Measurements from ENCODE around the gene LMF1.

The LMF1 gene

DNA sequence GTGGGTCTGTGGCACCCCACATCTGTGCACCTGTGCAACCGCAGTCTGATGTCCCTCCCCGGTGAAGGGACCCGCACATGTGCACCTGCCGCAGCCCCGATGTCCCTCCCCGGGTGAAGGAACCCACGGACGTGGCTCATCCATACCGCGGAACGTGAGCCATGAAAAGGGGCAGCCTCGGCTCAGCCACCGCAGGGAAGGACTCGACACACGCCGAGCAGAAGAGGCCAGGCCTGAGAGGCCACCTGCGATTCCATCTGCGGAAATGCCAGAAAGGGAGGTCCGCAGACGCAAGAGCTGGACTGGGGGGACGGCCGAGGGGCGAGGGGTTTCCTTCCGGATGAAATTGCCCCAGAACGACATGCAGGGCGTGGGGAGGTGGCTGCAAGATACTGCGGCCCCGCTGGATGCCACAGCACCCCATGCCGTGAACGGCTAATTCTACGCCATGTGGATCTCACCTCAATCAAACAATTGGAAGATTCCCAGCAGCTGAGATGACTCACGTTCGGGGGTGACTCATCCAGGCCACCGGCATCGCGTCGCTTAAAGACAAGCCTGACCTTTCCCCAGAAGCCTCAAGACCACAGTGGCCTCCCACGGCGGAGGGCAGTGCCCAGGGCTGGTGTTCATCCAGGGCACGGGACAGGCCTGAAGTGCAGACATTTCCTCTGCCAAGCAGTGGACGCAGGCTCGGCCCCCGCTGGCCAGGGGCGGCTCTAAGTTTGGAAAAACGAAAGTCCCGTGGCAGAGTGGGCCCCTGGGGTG, 31.8 kb upstream of the LMF1 start:
- peak; percentile 94 for DNase-seq (ENCODE audit: low read depth, low spot score)

DNA sequence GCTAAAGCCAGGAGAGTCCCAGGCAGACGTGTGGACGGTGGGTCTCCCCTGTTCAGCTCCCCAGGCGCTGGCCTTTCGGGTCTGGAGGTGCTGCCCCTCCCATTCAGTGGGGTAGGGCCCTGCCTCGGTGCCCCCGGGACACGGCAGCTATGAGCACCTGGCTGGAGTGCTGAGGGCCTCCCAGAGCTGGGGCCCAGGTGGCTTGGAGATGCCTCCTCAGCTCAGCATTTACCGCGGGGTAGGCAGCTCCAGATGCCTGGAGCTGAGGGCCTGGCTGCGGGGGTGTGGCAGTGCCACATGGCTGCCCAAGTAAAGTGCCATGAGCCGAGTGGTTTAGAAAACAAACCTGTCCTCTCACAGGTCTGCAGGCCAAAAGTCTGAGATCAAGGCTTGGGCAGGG, 30.3 kb upstream of the LMF1 start:
- DNase-seq (ENCODE audit: low read depth, low spot score): no peak

DNA sequence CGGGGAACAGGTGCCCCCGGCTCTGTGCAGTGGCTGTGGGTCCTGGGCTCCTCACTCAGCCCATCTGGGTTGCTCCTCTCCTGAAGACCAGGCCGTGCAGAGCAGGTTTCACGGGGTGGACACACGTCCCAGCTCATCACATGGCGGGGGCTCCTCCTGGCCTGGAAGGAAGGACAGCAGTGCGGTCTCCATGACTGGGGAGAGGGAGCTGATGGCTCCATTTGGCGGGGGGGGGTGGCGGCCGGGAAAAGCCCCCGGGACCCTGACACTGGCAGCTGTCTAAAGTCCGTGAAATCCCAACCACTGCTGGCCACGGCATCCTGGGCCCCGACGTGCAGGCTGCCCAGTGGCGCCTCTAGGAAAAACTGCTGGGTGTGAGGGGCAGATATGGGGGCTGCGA, 29.8 kb upstream of the LMF1 start:
- DNase-seq (ENCODE audit: low read depth, low spot score): no peak

DNA sequence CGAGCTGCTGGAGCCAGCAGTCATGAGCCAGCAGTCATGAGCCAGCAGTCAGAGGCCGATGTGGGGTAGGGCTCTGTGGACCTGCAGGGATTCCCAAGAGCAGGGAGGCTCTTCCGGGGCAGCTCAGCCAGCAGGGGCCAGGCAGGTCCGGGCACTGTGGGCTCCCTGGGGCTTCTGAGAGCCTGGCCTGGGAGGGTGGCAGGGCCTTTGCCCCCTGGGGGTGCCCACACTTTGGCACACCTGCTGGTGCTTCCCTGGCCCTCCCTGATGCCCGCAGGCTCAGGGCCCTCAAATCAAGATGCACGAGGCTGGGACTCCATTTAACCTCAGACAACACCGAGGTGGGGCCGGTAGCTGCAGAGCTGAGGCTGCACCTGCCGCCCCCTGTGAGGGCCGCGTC, 28.9 kb upstream of the LMF1 start:
- no peak for DNase-seq (ENCODE audit: low read depth, low spot score)

DNA sequence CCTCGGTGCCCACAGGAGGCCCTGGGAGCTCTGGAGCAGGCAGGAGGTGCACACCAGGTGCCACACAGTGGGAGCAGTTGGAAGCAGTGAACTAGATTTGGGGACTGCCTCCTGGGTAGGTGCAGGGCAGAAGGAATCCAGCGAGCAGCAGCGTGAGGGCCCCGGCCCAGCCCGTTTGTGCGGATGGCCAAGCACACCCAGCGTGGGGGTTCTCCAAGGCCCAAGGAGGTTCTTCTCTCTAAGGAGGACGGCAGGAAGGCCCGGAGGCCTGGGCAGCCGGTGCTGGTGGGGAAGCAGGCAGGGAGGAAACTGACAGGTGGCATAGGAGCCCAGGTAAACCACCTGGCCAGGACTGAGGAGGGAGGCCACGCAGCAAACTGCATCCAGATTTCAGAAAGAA, 27.8 kb upstream of the LMF1 start:
- no peak for DNase-seq (ENCODE audit: low read depth, low spot score)

DNA sequence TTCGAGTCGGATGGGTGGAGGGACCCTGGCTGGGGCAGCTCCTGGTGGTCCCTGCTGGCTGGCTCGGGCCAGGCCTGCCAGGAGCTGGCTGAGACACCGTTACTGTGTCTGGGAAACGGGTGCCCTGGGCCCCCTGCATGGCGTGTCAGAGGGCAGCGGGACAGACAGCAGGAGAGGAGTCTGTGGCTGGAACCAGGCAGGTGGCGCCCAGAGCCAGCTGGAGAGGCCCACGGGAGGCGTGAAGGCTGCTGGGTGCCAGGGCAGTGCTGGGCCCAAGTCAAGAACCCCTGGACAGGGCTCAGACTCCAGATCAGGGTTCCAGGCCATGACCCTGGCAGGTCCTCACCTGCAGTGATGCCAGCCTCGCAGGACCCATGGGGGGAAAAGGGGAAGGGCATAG, 27.4 kb upstream of the LMF1 start:
- DNase-seq (ENCODE audit: low read depth, low spot score): no peak

DNA sequence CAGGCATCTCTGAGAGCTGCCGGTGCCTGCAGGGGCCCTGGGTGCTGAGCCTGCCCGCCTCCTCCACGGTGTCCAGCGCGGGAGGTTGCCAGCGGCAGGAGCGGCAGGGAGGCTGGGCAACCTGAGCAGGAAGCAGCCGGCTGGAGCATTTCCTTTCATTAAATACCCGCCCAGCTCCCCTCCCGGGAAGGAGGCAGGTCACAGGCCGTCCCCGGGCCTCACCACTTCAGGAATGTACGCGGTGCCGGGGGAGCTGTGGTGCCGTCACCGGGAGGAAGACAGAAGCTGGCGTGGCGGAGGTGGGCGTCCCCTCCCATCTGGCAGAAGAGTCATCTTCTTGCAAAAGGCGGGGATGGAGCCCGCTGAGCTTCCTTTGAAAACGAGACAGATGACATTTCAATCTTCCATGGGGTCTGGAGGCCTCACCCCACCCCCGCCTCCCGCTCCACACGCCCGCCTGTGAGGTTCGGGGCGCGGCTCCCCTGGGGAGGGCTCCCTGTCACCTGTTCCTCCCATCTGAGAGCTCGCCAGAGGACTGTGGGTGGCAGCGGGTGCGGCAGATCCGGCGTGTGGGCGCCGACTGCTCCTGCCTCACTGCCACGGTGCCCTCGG, 26.8 kb upstream of the LMF1 start:
- peak; percentile 50 for DNase-seq (ENCODE audit: low read depth, low spot score)

DNA sequence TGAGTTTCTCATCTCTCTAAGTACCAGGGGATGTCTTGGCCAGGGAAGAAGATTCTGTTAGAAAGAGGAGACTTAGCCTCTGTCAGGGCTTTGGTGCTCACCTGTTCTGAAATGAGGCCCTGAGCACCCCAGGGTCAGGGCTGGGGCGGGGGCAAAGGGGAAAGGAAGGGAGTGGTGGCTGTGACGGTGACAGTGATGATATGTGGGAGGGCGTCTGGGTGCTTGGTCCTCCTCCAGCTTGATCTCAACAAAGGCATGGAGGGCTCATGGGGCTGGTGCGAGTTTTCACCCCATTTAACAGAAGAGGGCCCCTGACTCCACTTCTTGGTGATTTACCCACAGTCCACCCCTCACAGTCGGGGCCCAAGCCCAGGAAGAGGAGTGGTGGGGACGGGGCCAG, 25.9 kb upstream of the LMF1 start:
- DNase-seq (ENCODE audit: low read depth, low spot score): no peak

DNA sequence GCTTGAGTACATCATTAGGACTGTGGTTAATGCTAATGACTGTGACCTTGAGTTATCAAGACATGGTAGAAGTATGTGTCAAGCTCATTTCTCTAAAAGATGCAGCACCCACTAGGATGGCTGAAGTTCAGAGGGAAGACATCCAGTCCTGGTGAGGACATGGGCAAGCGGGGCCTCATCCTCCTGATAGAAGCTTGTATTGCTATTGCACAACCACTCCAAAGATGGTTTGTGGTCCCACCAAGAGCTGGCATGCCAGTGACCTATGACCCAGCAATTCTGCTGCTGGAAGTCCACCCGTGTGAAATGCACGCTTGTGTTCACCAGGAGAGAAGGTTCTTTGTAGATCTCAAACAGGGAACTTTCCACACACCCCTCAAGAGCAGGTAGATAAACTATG, 25.0 kb upstream of the LMF1 start:
- no peak for DNase-seq (ENCODE audit: low read depth, low spot score)

DNA sequence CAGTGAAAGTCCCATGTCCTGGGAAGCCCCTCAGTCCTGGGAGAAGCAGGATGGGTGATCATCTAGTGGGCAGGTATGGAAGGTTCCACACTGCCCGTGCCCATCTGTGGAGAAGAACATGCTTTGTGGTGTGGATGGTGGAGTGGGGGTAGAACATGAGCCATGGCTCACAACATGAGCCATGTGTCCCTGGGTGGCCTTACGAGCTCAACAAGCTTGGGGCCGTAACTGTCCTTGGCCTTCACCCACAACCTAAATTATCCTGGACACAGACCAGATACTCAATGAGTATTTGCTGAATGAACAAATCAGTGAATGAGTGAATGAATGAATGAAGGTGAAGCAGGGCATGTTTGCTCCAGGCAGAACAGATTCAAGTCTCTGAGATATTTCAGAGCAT, 24.3 kb upstream of the LMF1 start:
- peak; percentile 76 for DNase-seq (ENCODE audit: low read depth, low spot score)

DNA sequence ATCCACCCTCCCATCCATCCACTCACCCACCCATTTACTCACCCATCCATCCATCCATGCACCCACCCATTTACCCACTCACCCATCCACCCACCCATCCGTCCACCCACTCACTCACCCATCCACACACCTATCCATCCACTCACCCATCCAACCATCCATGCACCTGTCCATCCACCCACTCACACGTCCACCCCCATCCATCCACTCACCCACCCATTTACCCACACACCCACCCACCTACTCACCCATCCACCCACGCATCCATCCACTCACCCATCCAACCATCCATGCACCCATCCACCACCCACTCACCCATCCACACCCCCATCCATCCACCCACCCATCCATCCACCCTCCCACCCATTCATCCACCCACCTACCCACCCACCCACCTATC, 22.9 kb upstream of the LMF1 start:
- no peak for DNase-seq (ENCODE audit: low read depth, low spot score)

DNA sequence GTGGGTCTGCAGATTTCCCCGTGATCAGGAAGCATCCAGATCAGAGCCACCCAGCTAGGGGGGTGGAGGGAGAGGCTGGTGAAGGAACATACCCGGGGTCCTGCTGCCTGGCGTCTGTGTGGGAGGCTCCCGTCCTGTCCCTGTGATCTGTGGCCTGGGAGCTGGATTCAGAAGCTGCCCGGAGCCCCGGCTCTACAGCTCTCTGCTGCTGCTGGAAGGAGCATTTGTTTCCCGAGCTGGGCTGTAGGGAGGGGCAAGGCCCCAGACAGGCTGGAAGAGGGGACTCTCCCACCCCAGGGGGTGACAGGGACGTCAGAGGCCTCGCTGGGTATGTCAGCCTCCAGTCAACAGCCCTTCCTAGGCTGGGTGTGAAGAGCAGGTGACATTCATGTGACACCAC, 21.0 kb upstream of the LMF1 start:
- DNase-seq (ENCODE audit: low read depth, low spot score): no peak

DNA sequence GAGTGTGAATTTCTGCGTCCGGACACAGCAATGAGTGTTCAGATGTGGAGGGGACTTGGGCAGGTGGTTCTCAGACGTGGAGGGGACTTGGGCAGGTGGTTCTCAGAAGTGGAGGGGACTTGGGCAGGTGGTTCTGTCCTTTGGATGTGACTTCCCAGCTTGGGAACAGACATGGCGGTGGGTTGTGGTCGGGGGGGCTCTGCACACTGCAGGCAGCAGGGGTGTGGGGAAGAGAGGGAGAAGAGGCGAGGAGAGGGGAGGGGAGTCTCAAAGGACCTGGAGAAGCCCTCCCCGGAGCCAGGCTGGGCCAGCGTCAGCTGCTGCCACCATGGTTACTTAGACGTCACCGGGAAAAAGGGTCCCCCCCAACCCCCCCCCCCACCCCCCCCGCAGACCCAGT, 20.6 kb upstream of the LMF1 start:
- DNase-seq (ENCODE audit: low read depth, low spot score): no peak

DNA sequence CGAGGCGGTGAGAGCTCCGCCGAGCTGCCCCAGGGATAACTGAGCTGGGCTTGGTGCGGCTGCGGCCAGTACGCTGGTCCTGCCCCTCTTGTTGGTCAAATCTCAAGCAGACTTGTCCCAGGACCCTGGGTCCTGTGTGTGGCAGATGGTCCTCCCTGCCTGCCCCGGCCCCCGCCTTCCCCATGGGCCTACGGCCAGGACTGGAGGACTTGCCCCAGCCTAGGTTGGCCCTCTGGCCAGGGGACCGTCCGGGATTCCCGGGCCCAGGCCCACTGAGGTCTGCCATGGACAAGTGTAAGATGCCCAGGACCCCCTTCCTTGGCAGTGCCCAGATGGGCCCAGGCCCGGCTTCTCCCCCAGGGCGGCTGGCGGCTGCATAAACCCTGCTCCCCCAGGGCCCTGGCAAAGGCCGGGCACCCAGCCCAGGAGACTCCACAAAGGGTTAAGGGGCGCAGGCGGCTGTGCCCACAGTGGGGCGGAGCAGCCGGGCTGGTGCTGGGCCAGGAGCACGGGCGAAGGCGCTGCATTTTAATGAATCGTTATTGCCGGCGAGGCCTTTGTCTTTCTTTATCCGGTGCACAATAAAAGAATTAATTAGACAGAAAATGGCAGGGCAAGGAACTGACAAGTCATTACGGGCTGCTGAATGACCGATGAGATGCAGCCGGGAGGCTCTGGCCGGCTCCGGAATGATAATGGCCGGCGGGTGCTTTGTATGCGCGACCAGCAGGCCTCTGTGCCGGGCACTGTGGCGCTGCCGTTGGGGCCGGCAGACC, 19.9 kb upstream of the LMF1 start:
- DNase-seq (ENCODE audit: low read depth, low spot score): peak; percentile 72

DNA sequence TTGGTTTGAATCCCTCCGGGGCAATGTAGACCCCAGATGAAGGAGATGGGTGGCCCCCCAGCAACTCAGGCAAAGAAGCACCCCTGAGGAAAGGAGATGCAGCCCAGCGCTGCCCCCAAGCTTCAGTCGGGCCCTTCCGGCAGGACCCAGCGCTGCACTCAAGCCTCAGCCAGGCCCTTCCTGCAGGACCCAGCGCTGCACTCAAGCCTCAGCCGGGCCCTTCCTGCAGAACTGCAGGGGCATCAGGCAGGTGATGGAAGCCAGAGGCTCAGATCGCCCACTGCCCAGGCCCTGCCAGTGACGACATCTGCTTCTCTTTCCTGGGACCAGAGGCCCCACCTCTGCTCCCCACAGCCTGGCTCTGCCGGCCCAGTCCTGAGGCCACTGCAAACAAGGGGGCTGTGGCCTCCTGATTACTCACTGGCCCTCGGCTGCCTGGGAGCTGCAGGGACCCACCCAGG, 18.6 kb upstream of the LMF1 start:
- DNase-seq (ENCODE audit: low read depth, low spot score): no peak

DNA sequence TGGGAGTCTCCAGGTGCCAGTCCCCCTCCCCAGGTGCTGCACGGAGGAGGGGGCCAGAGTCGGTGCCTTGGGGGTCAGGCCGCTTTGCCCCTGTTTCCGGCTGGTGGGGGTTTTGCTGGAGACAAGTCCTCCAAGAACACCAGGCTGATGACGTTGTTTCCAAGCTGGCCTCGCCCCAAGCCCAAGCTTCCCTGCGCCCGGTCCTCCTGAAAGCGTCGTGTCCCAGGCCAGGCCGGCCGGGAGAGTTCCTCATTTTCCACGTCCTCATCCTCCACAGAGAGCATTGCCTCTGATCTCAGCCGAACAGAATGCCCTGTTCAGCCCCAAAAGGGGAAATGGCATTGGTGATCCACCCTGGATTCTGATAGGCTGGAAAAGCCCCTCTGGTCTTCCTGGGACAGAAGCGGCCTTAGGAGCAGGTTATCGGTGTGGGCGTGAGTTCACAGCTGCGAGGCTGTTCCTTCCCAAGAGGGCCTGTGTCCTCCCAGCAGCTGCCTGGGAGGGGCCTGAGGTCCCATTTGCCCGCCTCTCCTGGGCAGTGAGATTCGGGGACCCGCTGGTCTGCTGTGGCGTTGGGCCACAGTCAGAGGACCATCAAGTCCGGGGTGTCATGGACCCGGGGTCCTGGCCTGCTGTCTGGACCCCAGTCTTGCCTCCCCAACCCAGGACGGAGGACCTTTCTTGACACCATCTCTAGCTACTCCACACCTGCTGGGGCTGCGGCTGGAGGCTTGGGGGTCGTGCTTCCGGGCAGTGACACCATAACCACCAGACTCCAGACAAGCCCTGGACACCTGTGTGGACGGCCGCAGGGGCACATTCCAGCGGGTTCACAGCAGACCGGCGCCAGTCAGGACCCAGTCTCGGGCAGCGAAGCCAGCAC, 17.9 kb upstream of the LMF1 start:
- DNase-seq (ENCODE audit: low read depth, low spot score): no peak

DNA sequence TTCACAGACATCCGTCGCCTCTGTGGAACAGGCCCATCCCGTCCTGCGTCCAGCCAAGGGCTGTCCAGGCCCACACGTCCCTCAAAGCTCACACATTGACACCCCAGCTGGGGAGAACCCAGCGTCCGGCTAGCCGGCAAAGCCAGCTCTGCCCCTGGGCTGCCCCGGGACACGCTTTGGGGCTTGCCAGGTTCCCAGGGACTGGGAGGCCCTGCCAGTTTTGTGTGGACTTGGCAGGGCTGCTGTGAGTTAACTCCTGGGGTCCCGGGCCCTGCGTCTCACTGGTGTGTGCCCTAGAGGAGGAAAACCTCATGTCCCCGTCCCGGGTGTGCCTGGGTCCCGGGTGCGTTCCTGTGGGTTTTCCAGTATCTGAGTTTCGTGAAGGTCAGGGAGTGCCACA, 17.1 kb upstream of the LMF1 start:
- peak; percentile 50 for DNase-seq (ENCODE audit: low read depth, low spot score)

DNA sequence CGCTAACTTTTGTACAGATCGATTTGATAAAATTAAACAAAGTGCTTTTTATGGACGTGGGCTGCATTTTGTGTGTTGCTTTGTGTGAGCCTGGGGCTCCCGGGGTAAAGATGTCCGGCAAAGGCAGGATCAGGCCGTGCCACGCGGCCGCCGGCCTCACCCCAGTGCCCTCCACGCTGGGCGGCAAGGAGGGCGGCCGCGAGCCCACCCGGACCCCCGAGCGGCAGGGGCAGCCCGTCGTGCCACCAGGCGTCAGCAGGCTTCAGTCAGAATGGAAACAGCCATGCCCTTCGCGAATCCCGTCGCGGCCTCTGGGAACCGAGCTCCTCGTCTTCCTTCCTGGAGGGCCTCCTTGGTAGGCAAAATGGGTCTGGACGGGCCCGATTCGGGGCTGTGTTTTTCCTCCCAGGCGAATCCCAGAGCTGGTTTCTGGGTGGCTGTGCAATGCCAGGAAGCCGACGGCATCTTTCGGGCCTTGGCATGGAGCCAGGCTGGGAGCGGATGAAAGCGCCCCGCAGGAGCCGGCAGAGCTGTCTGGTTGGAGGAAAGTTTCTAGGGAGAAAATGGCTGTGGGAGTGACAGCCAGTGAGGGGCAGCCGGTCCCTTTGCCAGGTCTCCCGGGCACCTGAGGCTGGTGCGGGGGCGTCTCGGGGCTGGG, 16.3 kb upstream of the LMF1 start:
- DNase-seq (ENCODE audit: low read depth, low spot score): peak; percentile 61

DNA sequence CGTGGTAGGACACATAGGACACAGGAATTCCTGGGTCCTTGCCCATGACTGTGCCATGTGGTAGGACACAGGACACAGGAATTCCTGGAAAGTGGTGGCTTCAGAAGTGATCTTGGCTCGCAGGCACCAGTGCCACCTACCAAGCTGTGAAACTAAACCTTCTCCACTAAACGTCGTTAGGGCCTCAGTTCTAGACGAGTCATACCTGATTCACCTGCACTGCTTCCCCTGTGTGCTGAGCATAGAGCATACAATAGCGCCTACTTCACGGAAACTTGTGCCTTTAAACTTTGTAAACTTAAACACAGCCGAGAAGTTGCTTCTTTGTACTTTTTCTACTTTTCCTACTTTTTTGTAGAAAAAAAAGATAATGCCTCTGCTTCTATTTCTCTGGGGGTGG, 15.6 kb upstream of the LMF1 start:
- no peak for DNase-seq (ENCODE audit: low read depth, low spot score)

DNA sequence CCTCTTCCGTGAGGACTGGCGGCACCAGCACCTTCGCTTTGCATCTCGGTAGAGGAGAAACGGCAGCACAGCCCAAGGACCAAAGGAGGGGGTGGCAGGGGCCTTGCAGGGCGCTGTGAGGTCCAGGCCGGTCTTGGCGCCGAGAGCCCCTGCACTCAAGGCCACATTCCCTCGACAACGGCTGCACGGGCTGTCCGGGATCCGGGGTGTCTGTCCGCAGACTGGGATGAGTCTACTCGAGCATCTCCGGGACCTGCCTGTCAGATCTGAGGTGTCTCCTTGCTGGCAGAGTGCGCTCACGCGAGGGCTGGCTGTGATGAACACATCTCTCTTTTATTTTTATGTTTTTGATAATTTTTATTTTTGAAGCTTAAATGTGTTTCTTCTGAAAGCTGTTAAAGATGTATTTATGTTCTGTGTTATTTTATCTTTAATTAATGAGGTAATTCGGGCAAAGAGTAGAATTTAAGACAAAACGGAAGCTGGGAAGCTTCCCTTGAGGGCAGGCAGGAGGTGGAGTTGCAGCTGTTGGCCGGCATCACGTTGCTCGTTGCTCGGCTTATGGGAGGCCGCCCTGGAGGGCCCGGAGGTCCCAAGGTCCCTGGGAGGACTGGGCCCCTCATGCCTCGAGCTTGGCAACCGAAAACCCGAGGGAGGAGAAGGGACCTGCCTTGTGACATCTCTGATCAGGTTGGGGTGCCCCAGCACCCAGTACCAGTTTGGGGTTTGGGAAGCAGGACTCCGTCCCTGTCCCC, 15.0 kb upstream of the LMF1 start:
- no peak for DNase-seq (ENCODE audit: low read depth, low spot score)

Data from astrocyte of the hippocampus (primary cell).